ENCODE measurements around the gene NDST1. TPM values are rescaled to one million over a fixed set of nuclear protein-coding genes. Genes with fewer than 3 reads are reported as not detected.

Gene NDST1
- polyA plus RNA-seq, 1 of the 3 experiments (the other 2 are of a cell fraction) = 29.2 TPM

- H3K9ac ChIP-seq = no peak overlapping the region
- H3K36me3 ChIP-seq (replicated peaks in 1 of 2; ENCODE audit: control insufficient read depth in 1 of 2, insufficient read depth in 2 of 2, low read length in 1 of 2) = no peaks in the 10 kb centered on the region
- no peak overlapping the region for H2AFZ ChIP-seq (ENCODE audit: low read depth)
- no peaks in the 10 kb centered on the region for H3K27me3 ChIP-seq (ENCODE audit: insufficient read depth)
- POLR2A ChIA-PET = interaction anchor here (0.7 to 1.0 kb wide), 2 partner anchors 13 to 113 kb away, joined by 3 read pairs; no protein-coding TSS in a partner anchor
- H4K20me1 ChIP-seq (ENCODE audit: insufficient read depth) = no peaks in the 10 kb centered on the region
- H3K27ac ChIP-seq (ENCODE audit: low read depth in 2 of 2, low read length in 1 of 2) = peak overlapping the region in 1 of 2 experiments; percentile 55; a peak in 2 of 4 replicates
- no peak overlapping the region for H3K4me2 ChIP-seq
- no peaks in the 10 kb centered on the region for H3K79me2 ChIP-seq (ENCODE audit: insufficient read depth)
- no peaks in the 10 kb centered on the region for H3F3A ChIP-seq (replicated peaks; ENCODE audit: insufficient read depth)
- CTCF ChIA-PET = no interaction called here
- no peaks in the 10 kb centered on the region for H3K9me2 ChIP-seq
- no peak overlapping the region for H3K4me3 ChIP-seq (ENCODE audit: low read depth in 2 of 2, low read length in 1 of 2)
- no peak for DNase-seq
- no peaks in the 10 kb centered on the region for H3K9me3 ChIP-seq
- TF ChIP-seq EZH2phosphoT487 (IDR thresholded peaks at IDR 0.05; ENCODE audit: borderline replicate concordance, low read depth) (no peak), CTCF (IDR thresholded peaks at IDR 0.05) (no peak), SMC3 (IDR thresholded peaks at IDR 0.05; ENCODE audit: low read depth, low read length) (no peak), IRF3 (IDR thresholded peaks at IDR 0.05; ENCODE audit: low read depth, low read length) (no peak), CHD2 (IDR thresholded peaks at IDR 0.05; ENCODE audit: low read length, partially characterized antibody) (no peak), NRF1 (IDR thresholded peaks at IDR 0.05; ENCODE audit: low read depth, low read length) (no peak)
- peaks cover 8 to 49% of the 10 kb centered on the region in 2 experiments; a peak in 3 of 4 replicates for H3K4me1 ChIP-seq (ENCODE audit: control insufficient read depth in 1 of 2, insufficient read depth in 2 of 2, low read depth in 1 of 2, low read length in 1 of 2)
Measured at GRCh38 chr5:150571836-150572235, 63.9 kb downstream of the NDST1 start.

GRCh38 chr5:150573216-150573615, 65.3 kb downstream of the NDST1 start:
- Histone ChIP-seq H3K4me2 (no peak overlapping the region), H3K79me2 (ENCODE audit: insufficient read depth) (no peaks in the 10 kb centered on the region), H3K4me3 (ENCODE audit: low read depth in 2 of 2, low read length in 1 of 2) (no peak overlapping the region), H3K9ac (no peak overlapping the region), H3K9me3 (no peaks in the 10 kb centered on the region), H3K36me3 (replicated peaks in 1 of 2; ENCODE audit: control insufficient read depth in 1 of 2, insufficient read depth in 2 of 2, low read length in 1 of 2) (no peaks in the 10 kb centered on the region), H3K27ac (ENCODE audit: low read depth in 2 of 2, low read length in 1 of 2) (peak overlapping the region in 1 of 2 experiments; percentile 99; a peak in 2 of 4 replicates), H3K9me2 (no peaks in the 10 kb centered on the region), H4K20me1 (ENCODE audit: insufficient read depth) (no peaks in the 10 kb centered on the region), H3K27me3 (ENCODE audit: insufficient read depth) (no peaks in the 10 kb centered on the region), H3K4me1 (ENCODE audit: control insufficient read depth in 1 of 2, insufficient read depth in 2 of 2, low read depth in 1 of 2, low read length in 1 of 2) (peaks cover 8 to 55% of the 10 kb centered on the region in 2 experiments; a peak in 3 of 4 replicates), H2AFZ (ENCODE audit: low read depth) (no peak overlapping the region), H3F3A (replicated peaks; ENCODE audit: insufficient read depth) (no peaks in the 10 kb centered on the region)
- no peak for TF ChIP-seq SMC3 (IDR thresholded peaks at IDR 0.05; ENCODE audit: low read depth, low read length)
- TF ChIP-seq MAX (IDR thresholded peaks at IDR 0.05; ENCODE audit: low read depth) = no peak
- no peak for TF ChIP-seq CHD2 (IDR thresholded peaks at IDR 0.05; ENCODE audit: low read length, partially characterized antibody)
- TF ChIP-seq RFX5 (IDR thresholded peaks at IDR 0.05; ENCODE audit: low read length) = no peak
- no peak for TF ChIP-seq NFIC (IDR thresholded peaks at IDR 0.05; ENCODE audit: borderline replicate concordance)
- no peak for TF ChIP-seq SIN3A (IDR thresholded peaks at IDR 0.05; ENCODE audit: borderline replicate concordance, low read depth, low read length)
- no peak for TF ChIP-seq GATA2 (CRISPR knock-in tag; IDR thresholded peaks at IDR 0.05)
- no peak for TF ChIP-seq EZH2phosphoT487 (IDR thresholded peaks at IDR 0.05; ENCODE audit: borderline replicate concordance, low read depth)
- no peak for TF ChIP-seq TCF12 (IDR thresholded peaks at IDR 0.05)
- TF ChIP-seq RAD21 (IDR thresholded peaks at IDR 0.05; ENCODE audit: low read length) = no peak
- no peak for TF ChIP-seq NRF1 (IDR thresholded peaks at IDR 0.05; ENCODE audit: low read depth, low read length)
- TF ChIP-seq RCOR1 (IDR thresholded peaks at IDR 0.05; ENCODE audit: low read length) = no peak
- no peak for TF ChIP-seq ZBTB33 (IDR thresholded peaks at IDR 0.05; ENCODE audit: borderline replicate concordance, low read depth)
- TF ChIP-seq RXRA (IDR thresholded peaks at IDR 0.05; ENCODE audit: borderline replicate concordance, low read depth) = no peak
- no peak for DNase-seq
- 81% methylated on average over 5 of the region's 5 CpGs for WGBS (ENCODE audit: low lambda C conversion rate)
- CTCF ChIA-PET = interaction anchor here (0.7 to 3.1 kb wide), 12 partner anchors 12 to 178 kb away, joined by 3 to 26 read pairs (median 4); partner anchors contain the start of gene RBM22
- POLR2A ChIA-PET = interaction anchor here (0.7 to 3.1 kb wide), 3 partner anchors 18 to 30 kb away, joined by 3 to 15 read pairs (median 14); no protein-coding TSS in a partner anchor
